Measurements from ENCODE around the gene CCDC152.
"Not testable (repeated sequence)": the region's sequence is repeated elsewhere in the genome, so short reads cannot be mapped to it uniquely, and the experiment has no call there.

CCDC152 gene

DNA sequence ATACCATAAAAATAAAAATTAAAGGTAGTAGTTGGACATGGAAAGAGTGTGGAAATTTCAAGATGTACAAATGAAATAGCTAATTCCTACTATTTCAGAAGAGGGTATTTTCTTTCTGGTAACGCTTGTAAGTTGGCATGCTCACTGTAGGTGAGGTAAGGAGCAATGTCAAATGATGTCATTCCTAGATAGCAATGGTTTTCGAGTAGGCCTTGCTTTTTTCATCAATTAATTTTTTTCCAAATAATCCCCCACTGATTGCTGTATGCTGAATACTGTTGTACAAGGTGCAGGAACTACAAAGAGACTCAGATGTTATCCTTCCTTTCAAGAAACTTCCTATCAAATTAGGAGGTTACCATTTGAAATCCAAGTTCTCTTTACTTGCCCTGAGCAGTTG is 56.0 kb downstream of the CCDC152 start:
- DNase-seq (ENCODE audit: low spot score): no peak

DNA sequence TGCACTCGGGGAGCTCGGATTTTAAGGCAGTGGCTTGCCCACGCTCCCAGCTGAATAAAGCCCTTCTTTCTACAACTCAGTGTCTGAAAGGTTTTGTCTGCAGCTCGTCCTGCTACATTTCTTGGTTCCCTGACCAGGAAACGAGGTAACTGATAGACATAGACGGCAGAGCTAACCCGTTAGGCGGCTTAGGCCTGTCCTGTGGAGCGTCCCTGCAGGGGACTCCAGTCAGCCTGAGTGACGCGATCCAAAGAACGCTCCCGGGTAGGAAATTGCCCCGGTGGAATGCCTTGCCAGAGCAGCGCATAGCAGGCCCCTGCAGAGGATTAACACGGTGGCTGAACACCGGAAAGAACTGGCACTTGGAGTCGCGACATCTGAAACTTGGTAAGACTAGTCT is 56.9 kb downstream of the CCDC152 start:
- DNase-seq (ENCODE audit: low spot score): no peak

DNA sequence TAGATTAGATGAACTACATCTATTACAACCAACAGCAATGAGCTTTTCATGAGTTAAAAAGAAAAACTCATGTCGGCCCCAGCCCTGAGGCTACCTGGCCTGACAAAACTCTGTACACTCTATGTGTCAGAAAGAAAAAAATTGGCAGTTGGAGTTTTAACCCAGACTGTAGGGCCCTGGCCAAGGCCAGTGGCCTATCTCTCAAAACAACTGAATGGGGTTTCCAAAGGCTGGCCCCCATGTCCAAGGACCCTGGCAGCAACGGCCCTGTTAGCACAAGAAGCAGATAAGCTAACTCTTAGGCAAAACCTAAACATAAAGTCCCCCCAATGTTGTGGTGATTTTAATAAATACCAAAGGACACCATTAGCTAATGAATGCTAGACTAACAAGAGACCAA is 59.9 kb downstream of the CCDC152 start:
- not testable (repeated sequence) for DNase-seq (ENCODE audit: low spot score)

DNA sequence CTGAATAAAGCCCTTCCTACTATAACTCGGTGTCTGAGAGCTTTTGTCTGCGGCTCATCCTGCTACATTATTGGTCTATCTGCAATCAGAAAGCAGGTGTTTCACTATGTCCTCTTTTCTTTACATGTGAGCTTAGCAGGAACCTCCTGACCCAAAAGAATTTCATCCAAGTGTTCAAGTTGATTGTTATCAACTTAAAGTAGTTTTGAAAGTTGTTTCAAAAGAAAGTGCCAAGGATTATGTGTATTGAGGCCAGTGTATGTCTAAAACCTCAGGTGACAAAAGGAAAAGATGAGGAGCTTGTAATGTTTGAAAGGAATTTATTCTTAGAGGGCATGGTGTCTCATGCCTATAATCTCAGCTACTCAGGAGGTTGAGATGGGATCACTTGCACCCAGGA is 63.1 kb downstream of the CCDC152 start:
- no peak for DNase-seq (ENCODE audit: low spot score)

DNA sequence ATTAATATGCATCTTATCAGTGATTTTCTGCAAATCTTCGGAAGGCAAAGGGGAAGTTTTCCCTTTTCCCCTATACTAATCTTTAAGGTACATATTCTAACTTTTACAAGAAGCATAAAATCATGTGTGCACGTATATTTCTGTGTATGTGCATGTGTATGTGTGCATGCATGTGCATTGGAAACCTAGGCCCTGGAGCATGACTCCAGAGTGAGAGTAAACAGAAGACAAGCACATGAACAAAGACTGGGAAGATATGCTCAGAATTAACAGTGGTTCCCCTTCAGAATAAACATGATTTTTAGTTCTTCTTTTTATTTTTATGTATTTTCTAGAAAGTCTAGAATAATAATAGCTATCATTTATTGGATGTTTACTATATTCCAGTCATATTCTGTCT is 65.9 kb downstream of the CCDC152 start:
- DNase-seq (ENCODE audit: low spot score): no peak

DNA sequence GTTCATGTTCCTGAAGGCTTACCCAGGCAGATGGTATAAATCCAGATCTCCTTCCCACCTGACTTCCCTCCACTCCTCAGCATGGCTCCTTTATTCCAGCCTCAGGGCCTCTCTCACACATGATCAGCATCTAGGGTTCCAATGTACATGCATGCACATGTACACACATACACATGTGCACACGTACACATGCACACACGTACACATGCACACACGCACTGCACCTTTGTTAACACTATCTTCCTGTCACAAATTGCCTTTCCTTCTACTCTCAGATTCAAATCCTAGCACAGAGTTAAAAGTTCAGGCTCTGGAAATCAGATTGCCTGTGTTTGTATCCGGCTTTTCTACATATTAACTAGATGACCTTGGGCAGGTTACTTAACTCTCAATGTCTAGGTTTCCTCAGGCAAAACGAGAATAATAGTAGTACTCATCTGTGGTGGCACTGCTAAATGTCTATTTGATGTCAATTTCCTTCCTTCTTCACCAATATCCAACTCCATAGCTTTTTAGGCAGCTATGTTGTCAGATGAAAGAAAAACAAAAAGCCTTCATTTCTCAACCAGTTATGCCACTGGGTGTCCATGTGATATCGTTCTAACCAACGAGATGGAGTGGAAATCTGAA is 67.8 kb downstream of the CCDC152 start:
- DNase-seq (ENCODE audit: low spot score): no peak

DNA sequence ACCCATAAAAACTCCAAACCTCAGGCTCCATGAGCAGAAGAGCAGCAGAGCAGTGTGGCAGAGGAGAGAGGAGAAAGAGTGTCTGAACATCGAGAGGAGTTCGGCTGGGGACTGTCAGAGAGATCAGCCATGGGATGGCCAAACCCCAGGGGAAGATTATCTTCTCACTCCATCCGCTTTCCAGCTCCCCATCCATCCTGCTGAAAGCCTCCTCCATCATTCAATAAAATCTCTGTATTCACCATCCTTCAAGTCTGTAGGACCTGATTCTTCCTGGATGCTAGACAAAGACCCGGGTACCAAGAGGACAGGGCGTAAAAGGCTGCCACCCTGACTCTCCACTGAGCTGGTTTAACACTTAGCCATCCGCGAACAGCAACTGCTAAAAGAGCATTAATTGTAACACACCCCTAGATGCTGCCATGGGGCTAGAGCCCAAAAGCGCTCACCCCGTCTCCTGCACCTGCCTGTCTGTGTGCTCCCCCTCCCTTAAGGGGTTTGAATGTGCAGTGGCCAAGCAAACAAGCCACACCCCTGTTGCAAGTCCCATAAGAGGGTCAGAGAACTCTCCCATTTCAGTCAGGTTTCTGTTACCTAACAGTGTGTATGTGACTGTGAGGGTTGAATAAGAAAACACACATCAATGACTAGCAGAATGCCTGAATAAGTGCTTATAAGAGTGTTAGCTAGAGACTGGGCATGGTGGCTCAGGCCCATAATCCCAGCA is 69.0 kb downstream of the CCDC152 start:
- DNase-seq (ENCODE audit: low spot score): no peak

DNA sequence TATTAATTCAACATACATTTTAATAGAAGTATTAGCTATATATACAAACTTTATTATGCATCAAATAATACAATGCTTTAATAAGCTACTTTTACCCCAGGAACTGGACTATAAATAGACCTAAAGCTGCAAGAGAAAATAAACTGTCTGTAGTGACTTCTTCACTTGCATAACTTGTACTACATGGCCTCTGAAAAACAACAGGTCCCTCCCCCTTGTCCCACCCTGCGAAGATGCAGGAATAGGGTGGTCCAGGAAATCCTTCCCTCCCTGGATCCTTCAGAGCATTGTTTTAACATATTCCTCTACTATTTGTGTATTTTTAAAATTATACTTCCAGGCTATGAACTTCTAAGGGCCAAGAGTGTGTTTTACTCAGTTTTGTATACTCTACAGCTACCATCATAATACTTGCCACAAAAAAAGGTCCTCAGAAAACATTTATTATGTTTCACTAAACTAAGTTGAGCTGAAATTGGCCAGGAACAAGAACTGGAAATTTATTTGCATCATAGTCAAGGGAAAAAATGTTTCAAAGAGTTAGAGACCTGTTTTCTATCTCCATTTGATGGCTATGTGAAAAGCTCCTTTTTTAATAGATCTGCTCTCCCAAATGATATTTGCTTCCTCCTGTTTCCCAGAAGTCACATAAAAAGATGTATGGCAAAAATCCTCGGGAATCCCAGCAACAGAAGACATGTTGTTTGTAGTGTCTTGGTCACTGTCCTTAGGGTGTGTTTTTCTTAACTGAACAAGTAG is 70.3 kb downstream of the CCDC152 start:
- DNase-seq (ENCODE audit: low spot score): no peak

DNA sequence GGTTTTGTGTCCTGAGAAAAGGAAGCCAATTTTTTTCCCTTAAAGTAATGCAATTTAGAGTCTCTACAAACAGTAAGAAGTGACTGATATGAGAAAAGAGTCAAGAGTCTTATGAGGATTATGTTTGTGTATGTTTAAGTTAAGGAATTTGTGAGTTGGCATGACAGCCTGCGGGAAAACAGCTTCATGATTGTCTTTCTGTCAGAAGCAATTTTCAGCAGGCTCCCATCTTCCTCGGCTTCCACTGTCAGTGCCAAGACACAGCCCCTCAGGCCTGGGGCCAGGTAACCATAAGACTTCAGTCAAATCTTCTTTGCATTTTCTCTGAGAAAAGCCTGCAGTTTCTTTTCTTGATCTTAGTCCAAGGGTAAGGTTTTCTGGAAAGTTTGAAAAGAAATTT is 72.1 kb downstream of the CCDC152 start:
- DNase-seq (ENCODE audit: low spot score): no peak

DNA sequence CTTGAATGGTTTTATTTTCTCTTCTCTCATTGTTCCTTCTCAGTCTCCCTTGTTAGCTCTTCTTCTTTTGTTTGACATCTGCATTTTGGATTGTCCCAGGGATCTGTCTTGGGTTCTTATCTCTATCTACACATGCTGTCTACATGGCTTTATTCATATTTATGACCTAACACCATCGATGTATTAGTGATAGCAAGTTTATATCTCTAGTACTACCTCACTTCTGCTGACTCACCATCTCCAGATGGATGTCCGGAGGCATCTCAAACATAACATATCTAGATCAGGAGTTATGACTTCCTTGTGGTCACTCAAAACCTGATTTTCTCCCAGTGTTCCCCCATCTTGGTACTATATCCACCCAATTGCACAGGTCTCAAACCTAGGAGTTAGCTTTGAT is 74.3 kb downstream of the CCDC152 start:
- no peak for DNase-seq (ENCODE audit: low spot score)

DNA sequence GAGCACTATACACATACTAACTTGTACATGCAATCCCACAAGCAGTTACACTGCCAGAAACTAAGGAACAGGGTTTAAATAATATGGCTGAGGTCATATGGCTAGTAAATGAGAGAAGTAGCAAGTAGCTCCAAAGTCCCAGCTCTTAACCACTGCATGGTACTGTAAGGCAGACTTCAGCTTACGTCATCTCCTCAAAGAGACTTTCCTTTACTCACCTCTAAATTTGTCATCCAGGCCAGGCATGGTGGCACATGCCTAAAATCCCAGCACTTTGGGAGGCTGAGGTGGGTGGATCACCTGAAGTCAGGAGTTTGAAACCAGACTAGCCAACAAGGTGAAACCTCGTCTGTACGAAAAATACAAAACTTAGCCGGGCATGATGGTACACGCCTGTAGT is 75.4 kb downstream of the CCDC152 start:
- DNase-seq (ENCODE audit: low spot score): no peak

DNA sequence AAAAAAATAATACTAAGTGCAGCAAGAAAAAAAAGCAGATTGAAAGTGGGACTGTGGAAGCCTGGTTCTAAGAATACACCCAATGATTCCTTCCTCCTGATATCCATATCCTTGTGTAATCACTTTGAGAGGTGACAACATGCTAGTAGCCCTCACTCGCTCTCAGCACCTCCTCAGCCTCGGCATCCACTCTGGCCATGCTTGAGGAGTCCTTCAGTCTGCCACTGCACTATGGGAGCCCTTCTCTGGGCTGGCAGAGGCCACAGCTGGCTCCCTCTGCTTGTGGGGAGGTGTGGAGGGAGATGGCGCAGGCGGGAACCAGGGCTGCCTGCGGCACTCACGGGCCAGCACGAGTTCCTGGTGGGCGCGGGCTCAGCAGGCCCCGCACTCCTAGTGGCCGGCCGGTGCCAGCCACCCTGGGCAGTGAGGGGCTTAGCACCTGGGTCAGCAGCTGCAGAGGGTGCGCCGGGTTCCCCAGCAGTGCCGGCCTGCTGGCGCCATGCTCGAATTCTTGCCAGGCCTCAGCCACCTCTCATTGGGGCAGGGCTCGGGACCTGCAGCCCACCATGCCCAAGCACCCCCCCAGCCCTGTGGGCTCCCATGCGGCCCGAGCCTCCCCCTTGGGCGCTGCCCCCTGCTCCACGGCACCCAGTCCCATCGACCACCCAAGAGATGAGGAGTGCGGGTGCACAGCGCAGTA is 79.6 kb downstream of the CCDC152 start:
- no peak for DNase-seq (ENCODE audit: low spot score)

DNA sequence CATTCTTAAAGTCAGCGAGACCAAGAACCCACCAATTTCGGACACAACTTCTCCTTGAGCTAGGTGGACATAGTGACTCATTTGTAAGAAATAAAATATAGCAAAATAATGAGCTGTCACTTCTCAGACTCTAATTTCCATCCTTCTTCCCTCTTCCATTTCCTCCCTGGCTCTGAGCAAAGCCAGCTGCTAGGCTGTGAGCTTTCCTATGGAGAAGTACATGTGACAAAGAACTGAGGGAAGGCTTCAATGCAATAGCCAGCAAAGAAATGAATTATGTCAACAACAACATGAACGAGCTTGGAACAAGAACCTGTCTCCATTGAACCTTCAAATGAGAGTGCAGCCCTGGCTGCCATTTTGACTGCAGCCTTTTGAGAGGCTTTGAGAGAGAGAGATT is 81.0 kb downstream of the CCDC152 start:
- DNase-seq (ENCODE audit: low spot score): no peak

DNA sequence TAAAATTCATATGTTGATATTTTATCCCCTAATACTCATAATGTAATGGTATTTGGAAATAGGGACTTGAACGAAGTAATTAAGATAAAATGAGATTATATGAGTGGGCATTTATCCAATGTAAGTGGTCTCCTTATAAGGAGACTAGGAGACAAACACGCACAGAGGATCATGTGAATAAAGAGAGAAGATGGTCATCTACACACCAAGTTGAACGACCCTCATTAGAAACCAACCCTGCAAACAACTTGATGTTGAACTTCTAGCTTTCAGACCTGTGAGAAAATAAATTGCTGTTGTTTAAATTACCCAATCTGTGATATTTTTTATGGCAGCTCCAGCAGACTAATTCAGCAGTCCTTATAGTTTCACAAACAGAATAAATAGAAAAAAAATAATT is 82.6 kb downstream of the CCDC152 start:
- no peak for DNase-seq (ENCODE audit: low spot score)

DNA sequence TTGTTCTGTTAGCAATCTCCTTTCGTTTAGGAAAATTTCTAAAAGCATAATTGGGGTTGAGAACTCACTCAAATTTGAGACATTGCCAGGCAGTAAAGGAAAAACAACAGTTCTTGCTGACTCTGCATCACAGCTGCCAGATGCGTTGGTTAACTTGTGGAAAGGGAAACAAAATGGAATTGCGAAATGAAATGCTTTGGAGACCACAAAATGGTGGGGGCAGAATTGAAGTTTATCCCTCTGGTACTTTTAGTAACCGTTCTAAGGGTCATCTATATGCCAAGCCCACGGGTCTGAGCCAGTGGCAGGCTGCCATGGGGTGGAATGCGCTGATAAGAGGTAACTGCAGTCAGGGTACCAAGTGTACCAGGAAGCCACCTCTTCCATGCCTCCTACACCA is 83.7 kb downstream of the CCDC152 start:
- DNase-seq (ENCODE audit: low spot score): no peak

DNA sequence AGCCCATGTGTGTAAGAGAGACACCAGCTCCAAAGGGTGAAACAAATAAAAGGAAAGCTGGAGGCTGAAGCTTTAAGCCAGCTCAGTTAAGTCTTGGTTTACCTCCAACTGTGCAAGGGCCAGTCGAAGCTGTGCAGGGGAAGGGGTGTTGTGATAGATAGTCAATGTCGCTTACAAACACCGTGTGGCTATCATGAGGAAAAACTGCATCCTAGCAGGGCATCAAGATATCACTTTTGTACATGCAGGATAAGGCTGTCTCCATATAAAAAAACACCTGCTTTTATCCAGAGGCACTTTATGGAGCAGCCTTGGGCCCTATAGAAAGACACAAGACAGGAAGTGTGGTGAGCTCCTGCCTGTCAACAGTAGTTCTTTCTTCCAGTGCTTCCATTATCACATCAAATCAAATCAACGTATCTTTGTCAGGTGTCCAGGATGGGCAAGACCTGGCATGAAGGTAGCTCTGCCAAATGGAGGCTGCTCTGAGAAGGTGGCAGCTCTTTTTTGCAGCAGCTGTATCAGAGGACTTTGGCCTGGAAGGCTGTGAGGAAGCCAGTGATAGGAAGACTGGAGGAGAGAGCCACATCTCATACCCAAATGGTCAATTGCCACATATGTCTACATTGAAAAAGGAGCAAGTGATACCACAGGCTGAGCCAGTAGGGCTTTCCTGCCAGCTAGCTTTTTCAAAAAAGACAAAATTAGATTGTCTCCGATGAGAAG is 84.4 kb downstream of the CCDC152 start:
- DNase-seq (ENCODE audit: low spot score): no peak

DNA sequence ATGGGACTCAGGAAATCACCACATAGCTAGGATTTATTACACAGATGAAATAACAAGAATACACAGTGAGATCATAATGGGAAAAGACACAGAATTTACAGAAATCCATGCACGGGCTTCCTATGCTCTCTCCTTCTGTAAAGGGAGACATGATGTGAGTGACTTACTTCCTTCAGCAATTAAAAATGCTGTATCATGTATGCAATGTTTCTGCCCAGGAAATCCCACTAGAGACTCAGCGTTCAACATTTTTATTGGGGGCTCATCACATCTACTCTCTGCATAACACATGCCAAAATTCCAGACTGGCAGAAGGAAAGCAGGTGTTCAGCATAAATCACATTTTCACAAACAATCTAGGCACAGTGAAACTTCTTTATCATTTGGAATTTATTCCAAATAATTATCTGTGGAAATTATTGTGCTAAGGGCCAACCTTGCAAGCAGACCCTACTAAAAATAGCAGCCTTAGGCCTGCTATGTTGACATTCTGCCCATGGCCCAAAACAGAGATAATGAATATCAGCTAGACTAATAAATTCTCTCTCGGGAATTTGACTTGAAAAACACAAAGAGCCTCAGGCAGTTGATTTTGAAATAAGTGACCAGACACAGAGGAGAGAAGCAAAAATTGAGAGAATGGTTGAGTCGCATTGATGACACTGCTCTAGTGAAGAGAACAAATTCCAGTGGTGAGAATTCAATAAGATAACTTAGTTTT is 86.5 kb downstream of the CCDC152 start:
- DNase-seq (ENCODE audit: low spot score): no peak

DNA sequence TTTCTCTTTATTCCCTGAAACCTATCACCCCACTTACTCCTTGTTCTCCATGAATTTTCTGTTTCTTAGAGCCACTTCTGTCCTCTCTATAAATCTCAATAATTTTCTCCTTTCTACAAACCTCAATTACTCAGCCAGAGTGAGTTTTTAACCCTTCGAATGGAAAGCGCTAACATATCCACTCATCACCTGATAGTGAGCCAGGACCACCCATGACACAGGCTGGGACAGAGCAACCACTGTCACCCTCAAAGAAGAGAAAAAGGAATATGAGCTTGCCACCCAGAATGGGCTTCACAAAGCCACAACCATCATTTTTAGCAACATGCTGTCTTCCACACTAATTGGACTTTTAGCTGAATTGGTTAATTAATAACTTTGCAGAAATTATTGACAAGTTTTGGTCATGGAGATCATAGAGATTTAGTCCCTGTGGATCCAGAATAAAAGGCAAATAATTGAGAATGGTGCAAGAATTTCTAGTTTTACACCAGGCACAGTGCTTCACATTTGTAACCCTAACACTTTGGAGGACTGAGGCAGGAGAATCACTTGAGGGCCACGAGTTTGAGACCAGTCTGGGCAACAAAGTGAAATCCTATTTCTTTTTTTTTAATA is 87.2 kb downstream of the CCDC152 start:
- DNase-seq (ENCODE audit: low spot score): no peak

DNA sequence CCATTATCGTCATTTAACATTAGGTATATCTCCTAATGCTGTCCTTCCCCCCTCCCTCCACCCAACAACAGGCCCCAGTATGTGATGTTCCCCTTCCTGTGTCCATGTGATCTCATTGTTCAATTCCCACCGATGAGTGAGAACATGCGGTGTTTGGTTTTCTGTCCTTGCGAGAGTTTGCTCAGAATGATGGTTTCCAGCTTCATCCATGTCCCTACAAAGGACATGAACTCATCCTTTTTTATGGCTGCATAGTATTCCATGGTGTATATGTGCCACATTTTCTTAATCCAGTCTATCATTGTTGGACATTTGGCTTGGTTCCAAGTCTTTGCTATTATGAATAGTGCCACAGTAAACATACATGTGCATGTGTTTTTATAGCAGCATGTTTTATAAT is 87.8 kb downstream of the CCDC152 start:
- not testable (repeated sequence) for DNase-seq (ENCODE audit: low spot score)

DNA sequence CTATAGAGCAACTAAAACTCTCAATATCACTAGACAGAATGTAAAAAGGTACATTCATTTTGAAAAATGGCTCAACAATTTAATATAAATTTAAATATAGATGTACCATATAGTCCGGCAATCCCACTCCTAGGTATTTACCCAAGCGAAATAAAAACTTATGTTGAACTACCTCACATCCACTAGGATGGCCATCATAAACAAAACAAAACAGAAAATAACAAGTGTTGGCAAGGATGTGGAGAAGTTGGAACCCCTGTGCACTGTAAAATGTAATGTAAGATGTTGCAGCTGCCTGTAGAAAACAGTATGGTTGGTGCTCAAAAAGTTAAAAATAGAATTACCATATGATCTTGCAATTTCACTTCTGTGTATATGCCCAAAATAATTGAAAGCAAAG is 91.9 kb downstream of the CCDC152 start:
- DNase-seq (ENCODE audit: low spot score): no peak

DNA sequence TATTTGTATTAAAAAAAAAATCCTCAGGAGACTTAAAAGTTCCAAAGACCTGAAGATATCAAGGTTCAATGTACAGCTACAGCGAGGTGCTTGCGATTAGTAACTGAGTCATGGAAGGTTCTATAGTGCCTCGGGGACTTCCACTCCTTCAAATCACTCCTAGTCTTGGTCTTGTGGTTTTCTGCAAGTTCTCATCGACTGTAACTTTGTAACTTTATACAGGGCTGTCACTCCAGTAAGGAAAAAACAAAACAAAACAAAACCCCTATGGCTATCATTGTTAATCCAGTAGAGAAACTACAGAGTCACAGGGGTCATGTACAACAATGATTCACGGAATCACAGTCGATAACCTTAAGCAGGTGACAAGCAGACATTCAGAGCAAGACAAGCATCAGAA is 94.9 kb downstream of the CCDC152 start:
- no peak for DNase-seq (ENCODE audit: low spot score)
